DMS114 treated with DMSO at 0.1 percent for 48 hours (cell line): ENCODE data around the gene TAF13.
"Not testable (repeated sequence)": the region's sequence is repeated elsewhere in the genome, so short reads cannot be mapped to it uniquely, and the experiment has no call there.

Source experiments
- DNase-seq: peaks from one replicate; lab custom pipeline; 2025; ENCODE audit not compliant: unreplicated experiment; lab: John Stamatoyannopoulos, UW

TAF13 gene

DNA sequence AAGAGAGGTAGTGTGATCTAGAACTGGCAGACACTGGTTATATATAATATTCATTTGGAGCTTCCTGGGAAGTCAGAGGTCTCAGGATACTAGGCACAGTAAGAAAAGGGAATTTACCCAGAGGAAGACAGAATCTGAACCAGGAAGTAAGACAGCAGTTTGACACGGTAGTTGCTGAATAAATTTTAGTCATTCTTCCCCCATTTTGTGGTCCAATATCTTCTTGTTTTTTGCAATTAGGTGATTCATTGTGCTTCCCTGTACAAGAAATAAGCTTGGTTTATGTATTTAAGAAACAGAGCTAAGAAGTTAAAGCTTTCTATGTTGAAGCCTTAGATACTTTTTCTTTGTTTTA lies 16.0 kb upstream of the TAF13 start:
- DNase-seq: no peak

DNA sequence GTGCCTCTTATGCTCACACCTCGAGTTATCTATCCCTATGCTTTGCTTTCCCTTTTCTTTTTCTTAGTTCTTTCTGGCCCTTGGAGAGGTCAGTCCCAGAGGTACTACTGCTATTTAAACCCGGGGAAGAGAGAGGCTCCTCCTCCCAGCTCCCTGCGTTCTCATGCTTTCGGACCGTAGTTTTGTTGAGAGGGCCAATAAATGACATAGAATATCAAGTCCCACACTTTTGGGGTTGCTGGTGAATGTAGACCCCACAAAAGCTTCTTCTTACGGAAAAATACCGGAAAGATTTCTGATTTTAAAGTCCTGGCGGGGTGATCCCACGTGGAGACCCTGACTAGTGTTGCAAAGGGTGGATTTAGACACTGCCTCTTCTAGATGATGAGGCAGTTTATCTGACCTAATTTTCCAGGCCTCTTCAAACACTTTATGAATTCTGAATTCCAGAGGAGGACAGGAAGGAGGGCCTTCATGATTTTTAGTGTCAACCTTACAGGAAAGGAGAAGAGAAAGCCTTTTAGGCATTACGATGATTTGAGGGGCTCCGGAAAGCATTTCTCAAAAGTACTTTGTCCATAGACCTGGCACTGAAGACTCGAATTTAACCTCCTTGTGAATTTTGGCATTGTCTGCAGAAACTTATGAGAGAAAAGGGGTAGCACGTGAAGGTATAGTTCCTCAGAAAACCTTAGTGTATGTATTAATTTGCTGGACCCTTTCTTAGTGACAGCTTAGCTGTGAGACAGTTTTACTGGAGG lies 15.5 kb upstream of the TAF13 start:
- DNase-seq: peak; percentile 66

DNA sequence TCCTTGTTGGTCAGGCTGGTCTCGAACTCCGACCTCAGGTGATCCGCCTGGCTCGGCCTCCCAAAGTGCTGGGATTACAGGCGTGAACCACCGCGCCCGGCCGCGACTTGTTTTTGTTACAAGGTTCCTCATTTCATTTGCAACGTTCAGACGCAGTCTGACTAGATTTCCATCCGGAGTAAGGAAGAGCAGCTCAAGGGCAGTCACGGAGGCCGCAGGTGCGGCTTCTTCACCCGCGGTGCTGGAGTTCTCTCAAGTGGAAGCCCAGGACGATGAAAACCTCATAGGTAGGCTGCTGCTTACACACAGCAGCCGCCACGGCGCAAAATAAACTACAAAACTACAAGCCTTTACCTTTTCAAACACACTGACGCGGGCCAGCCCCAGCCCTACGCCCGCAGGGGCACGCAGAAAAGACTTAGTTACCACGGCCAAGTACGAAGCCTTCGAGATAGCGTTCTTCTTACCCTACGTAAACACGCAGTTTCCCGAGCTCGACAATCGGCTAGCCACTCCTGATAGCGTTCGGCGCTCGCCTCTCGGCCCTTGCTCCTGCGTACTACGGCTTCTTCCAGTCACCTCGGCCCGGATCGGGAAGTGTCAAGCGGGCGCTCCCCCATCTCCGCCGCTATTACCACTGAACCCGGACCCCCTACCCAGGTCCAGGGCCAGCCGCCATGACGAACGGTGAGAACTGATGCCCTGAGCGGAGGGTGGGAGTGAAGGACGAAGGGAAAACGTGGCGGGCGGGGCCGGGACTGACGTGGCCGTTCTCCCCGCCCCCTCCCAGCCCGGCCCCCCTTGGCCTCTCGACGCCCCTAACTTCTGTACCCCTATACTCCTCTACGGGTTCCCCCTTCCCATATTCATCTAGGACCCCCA lies 14.6 kb upstream of the TAF13 start, which contains the start of gene TMEM167B:
TSS of gene TMEM167B (plus strand) at position 569 of the 882 bp plus-strand sequence. CDS start at position 678, 109 bp downstream.
- DNase-seq: peak; percentile 96

- peak; percentile 80 for DNase-seq
Measured at GRCh38 chr1:109089242-109090015, 13.6 kb upstream of the TAF13 start.

GRCh38 chr1:109084563-109085517 lies 9.0 kb upstream of the TAF13 start:
- DNase-seq: no peak

DNA sequence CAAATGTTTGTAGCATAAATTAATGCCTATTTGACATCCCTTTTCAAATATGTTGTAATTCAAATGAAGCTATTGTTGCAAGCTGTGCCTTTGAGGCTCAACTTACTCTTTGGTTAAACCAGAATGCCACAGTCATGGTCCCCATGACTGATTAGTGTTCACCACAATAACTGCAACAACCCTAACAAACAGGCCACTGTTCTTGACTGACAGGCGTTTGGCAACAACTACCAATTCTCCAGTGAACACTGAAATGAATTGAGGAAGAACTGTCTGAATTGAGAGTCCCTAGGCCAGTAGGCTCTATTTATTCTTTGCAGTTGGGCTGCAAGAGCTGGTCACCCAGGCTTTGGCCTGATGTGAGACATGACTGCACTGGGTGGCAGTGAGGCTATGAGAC lies 8.1 kb upstream of the TAF13 start:
- no peak for DNase-seq

DNA sequence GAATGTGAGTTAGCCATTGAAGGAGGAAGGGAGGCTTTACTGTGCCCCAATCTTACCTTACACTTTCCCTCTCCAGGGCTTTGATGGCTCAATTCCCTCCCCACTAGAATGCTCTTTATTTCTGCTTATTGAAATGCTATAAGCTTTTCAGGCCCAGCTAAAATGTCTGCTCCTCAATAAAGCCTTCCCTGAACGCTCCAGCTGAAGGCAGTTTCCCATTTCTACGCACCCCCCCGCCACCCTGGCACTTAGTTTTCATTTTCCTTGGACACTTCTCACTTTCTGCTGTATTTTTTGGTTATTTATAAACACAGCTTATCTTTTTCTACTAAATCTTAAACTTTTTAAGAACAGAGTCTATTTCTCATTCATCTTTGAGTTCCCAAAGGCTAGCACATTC lies 7.7 kb upstream of the TAF13 start:
- DNase-seq: no peak

GRCh38 chr1:109080441-109081082 lies 4.8 kb upstream of the TAF13 start:
- DNase-seq: no peak

DNA sequence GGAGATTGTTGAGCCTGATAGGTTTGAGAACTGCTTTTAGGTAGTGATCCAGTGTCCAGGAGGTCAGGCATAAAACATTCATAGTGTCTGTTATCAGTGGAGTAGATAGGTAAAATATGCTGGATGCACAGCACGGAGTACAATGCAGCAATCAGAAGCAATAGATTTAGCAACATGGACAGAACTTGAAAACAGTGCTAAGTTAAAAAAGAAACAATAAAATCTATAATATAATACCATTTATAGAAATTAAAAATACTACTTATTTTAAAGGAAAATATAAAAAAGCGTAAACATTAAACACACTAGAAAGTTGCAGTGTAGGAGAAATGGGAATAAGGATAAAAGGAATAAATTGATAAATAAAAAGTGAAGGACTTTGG lies 3.4 kb upstream of the TAF13 start:
- no peak for DNase-seq

DNA sequence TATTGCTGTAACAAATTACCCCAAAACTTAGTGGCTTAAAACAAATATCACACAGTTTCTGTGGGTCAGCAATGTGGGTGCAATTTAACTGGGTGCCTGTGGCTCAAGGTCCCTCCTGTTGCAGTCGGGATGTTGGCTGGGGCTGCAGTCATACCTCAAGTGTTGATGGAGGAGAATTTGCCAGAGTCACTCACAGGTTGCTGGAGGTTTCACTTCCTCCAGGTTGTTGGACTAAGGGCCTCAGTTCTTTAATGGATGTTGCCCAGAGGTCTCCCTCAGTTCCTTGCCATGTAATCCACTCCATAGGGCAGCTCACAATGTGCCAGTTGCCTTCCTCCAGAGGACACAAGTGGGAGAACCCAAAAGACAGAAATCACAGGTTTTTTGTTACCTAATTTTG lies 2.5 kb upstream of the TAF13 start:
- no peak for DNase-seq

DNA sequence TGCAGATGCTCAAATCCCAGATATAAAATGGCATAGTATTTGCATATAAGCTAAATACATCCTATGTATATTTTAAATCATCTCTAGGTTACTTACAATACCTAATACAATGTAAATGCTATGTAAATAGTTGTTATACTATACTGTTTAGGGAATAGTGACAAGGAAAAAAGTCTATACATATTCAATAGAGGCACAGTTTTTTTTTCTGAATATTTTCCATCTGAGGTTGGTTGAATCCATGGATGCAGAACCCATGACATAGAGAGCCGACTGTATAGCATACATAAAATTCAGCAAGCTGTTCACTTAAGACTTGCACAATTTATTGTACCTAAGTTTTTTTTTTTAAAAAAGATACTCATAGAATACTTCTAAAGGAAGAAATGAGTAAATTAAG lies 6.5 kb downstream of the TAF13 start:
- no peak for DNase-seq

DNA sequence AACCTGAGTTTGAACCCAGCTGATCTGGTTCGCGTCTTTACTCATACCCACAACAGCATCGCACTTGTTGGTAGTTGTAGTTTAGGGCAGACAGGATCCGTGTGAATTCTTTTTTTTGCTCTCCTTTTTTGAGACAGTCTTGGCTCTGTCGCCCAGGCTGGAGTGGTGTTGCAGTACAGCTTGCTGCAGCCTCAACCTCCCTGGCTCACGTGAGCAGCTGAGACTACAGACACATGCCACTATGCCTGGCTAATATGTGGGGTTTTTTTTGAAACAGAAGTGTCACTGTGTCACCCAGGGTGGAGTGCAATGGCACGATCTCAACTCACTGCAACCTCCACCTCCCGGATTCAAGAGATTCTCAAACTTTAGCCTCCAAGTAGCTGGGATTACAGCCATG lies 7.9 kb downstream of the TAF13 start:
- no peak for DNase-seq

DNA sequence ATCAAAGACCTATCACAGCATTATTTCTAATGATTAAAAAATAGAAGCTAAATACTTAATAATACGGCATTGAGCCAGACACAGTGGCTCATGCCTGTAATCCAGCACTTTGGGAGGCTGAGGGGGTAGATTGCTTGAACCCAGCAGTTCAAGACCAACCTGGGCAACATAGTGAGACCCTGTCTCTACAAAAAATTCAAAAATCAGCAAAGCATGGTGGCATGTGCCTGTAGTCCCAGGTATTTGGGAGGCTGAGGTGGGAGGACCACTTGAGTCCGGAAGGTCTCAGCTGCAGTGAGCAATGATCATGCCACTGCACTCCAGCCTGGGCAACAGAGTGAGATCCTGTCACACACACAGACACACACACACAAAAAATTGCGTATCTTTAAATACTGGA lies 10.7 kb downstream of the TAF13 start:
- no peak for DNase-seq

DNA sequence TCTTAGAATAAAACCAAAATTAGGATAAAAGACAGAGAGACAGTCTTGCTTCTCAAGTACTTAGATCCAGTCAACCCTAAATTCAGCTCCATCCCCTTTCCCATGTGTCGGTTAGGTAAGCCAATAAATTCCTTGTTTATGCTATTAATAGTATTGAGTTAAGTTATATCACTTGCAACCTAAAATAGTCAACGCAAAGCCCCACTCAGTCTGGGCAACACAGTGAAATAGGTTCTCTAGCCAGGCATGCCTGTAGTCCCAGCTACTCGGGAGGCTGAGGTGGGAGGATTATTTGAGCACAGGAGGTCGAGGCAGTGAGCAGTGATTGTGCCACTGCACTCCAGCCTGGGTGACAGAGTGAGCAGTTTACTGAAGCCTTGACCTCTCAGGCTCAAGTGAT lies 14.6 kb downstream of the TAF13 start:
- DNase-seq: no peak

DNA sequence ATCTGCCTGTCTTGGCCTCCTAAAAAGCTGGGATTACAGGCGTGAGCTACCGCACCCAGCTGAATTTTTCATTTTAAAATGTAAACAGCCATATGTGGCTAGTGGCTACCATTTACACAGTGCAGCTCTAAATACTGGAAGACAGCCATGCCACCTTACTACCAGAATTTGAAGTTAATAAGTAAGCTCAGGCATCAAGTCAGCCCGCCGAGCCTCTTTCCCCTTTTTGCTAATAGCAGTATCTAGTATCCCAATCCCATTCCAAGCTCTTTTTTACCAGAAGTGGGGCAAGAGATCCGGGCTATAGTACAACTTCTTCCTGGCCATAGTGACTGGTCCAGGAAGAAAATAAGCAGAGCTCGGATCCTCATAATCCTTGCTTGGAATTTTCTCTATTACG lies 15.1 kb downstream of the TAF13 start:
- no peak for DNase-seq

GRCh38 chr1:109059026-109059425 lies 16.8 kb downstream of the TAF13 start:
- no peak for DNase-seq

GRCh38 chr1:109056064-109056463 lies 19.7 kb downstream of the TAF13 start:
- DNase-seq: no peak

DNA sequence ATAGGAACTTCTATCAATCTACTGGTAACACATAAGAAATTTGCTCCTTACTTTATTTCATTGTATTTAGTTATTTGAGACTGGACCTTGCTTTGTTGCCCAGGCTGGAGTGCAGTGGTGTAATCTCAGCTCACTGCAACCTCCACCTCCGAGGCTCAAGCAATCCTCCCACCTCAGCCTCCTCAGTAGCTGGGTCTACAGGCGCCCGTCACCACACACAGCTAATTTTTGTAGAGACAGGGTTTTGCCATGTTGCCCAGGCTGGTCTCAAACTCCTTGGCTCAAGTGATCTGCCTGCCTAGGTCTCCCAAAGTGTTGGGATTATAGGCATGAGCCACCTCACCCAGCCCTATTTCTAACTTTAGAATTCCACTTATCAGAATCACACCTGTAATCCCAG lies 23.7 kb downstream of the TAF13 start:
- DNase-seq: not testable (repeated sequence)

GRCh38 chr1:109050228-109050995 lies 25.4 kb downstream of the TAF13 start:
- DNase-seq: no peak
